Endothelial cell of umbilical vein (primary cell): ENCODE results near the gene GNB5. TPM values are rescaled to one million over a fixed set of nuclear protein-coding genes. Genes with fewer than 3 reads are reported as not detected.

Source experiments
- BruUV-seq: library from RNA; stranded (reverse); fragments of 400-500 nt; replicated peaks from 2 replicates; lab custom pipeline; 2021; lab: Mats Ljungman, UMichigan
- CTCF ChIA-PET: fragments of 300-600, 350-600 bp; sonication (Branson Sonifier 250); formaldehyde crosslinking; loops from one replicate; lab custom pipeline; 2021; ENCODE audit warnings: antibody characterized with exemption, inconsistent platforms; lab: Charles Lee
- POLR2A ChIA-PET: fragments of 300-600, 350-600 bp; sonication (Branson Sonifier 250); formaldehyde crosslinking; loops from one replicate; lab custom pipeline; 2021; ENCODE audit warnings: antibody characterized with exemption, inconsistent platforms; lab: Charles Lee
- DNase-seq: peaks from one replicate; pipeline ENCODE4 v3.0.0-alpha.2; 2011; ENCODE audit warnings: low read depth, low spot score
- FAIRE-seq: peaks from 2 replicates; lab custom pipeline; 2011; peaks lifted over from hg19 to GRCh38; lab: Jason Lieb, UNC
- H2AFZ ChIP-seq: 2 replicates; pipeline ENCODE4 v1.6.0; 2012; ENCODE audit warnings: low read depth, low read length, control low read depth, inconsistent platforms
- H3K27ac ChIP-seq: 2 replicates; pipeline ENCODE4 v1.5.1; 2011; ENCODE audit warnings: low read depth, mild to moderate bottlenecking, control low read depth, low read length, moderate library complexity; ENCODE audit not compliant: insufficient read depth
- H3K27me3 ChIP-seq, 2 experiments: 2 replicates each; pipeline versions ENCODE4 v1.6.0 to v1.6.1; 2011; ENCODE audit warnings: low read length in 2 of 2, mixed read lengths in 1 of 2; ENCODE audit not compliant: control insufficient read depth in 2 of 2, insufficient read depth in 2 of 2
- H3K36me3 ChIP-seq, 2 experiments: 2 replicates in 1 of 2; 3 replicates in 1 of 2; pipeline ENCODE4 v1.5.1; 2011; ENCODE audit warnings: low read length in 2 of 2, mild to moderate bottlenecking in 1 of 2, moderate library complexity in 1 of 2; ENCODE audit not compliant: control insufficient read depth in 2 of 2, insufficient read depth in 2 of 2; ENCODE audit errors: extremely low read depth in 1 of 2
- H3K4me1 ChIP-seq: 3 replicates; pipeline ENCODE4 v1.5.1; 2011; ENCODE audit warnings: mild to moderate bottlenecking, low read length; ENCODE audit not compliant: control insufficient read depth, insufficient read depth; ENCODE audit errors: extremely low read depth
- H3K4me2 ChIP-seq: 2 replicates; pipeline ENCODE4 v1.6.1; 2011; ENCODE audit warnings: low read length, control low read depth, mixed read lengths; ENCODE audit not compliant: insufficient read depth
- H3K4me3 ChIP-seq, 3 experiments: fragments of 200-600 bp in 1 of 3; sonication (generic), shearing (Covaris generic) in 1 of 3; replicated peaks in 1 of 3; 2 replicates each; pipeline ENCODE4 v1.5.1; 2011 to 2016; ENCODE audit warnings: control low read depth in 3 of 3, low read length in 3 of 3, mild to moderate bottlenecking in 2 of 3, inconsistent platforms in 1 of 3, low read depth in 1 of 3, moderate library complexity in 1 of 3; ENCODE audit not compliant: insufficient read depth in 1 of 3
- H3K79me2 ChIP-seq: 2 replicates; pipeline ENCODE4 v1.6.0; 2012; ENCODE audit warnings: low read length, inconsistent platforms; ENCODE audit not compliant: control insufficient read depth, insufficient read depth
- H3K9ac ChIP-seq: replicated peaks from 2 replicates; pipeline ENCODE3; 2011; ENCODE audit warnings: low read length, control low read depth; ENCODE audit not compliant: insufficient read depth; ENCODE audit errors: extremely low read depth
- H3K9me1 ChIP-seq: replicated peaks from 3 replicates; pipeline ENCODE4 v1.6.0; 2011; ENCODE audit warnings: mild to moderate bottlenecking, low read length; ENCODE audit not compliant: control insufficient read depth, insufficient read depth; ENCODE audit errors: extremely low read depth
- H3K9me3 ChIP-seq: replicated peaks from 2 replicates; pipeline ENCODE4 v1.5.1; 2012; ENCODE audit warnings: low read length, inconsistent platforms; ENCODE audit not compliant: control insufficient read depth, insufficient read depth
- H4K20me1 ChIP-seq: replicated peaks from 2 replicates; pipeline ENCODE3; 2011; ENCODE audit warnings: mild to moderate bottlenecking, low read length; ENCODE audit not compliant: control insufficient read depth, insufficient read depth; ENCODE audit errors: extremely low read depth
- EZH2 ChIP-seq: IDR thresholded peaks from 2 replicates; pipeline ENCODE4 v1.6.1; 2012; ENCODE audit warnings: borderline replicate concordance, low read depth, mild to moderate bottlenecking, moderate library complexity, low read length, inconsistent platforms; ENCODE audit not compliant: severe bottlenecking
- FOS ChIP-seq: IDR thresholded peaks from 2 replicates; pipeline ENCODE4 v1.6.1; 2011; ENCODE audit warnings: mild to moderate bottlenecking, low read length, moderate library complexity, borderline replicate concordance; ENCODE audit not compliant: insufficient read depth
- GATA2 ChIP-seq: IDR thresholded peaks from 2 replicates; pipeline ENCODE4 v1.7.0; 2011; ENCODE audit warnings: low read depth, mild to moderate bottlenecking, moderate library complexity, mixed read lengths, low read length; ENCODE audit not compliant: insufficient read length, insufficient read depth
- JUN ChIP-seq: IDR thresholded peaks from 2 replicates; pipeline ENCODE4 v1.6.1; 2011; ENCODE audit warnings: borderline replicate concordance, low read depth; ENCODE audit not compliant: insufficient read length, insufficient read depth
- MYC ChIP-seq: IDR thresholded peaks from one replicate; pipeline ENCODE4 v1.6.1; 2011; ENCODE audit warnings: mild to moderate bottlenecking, low read depth, low read length
- POLR2A ChIP-seq: IDR thresholded peaks from 2 replicates; pipeline ENCODE4 v1.6.1; 2012; ENCODE audit warnings: low read depth, mild to moderate bottlenecking, control low read depth, low read length
- dilution Hi-C: fragments of 300-500 bp; cut with MboI; formaldehyde crosslinking; loops from one replicate; pipeline ENCODE4 v1.15.0; 2019; ENCODE audit warnings: low sequenced_read_pairs; ENCODE audit not compliant: extremely low pct_ligation_motif_present
- intact Hi-C: fragments of 100-400 bp; cut with micrococcal nuclease; formaldehyde crosslinking; loops from one replicate; pipeline ENCODE4 v1.10.0; 2022
- polyA plus RNA-seq, 4 experiments: library from polyadenylated mRNA; depleted of rRNA in 3 of 4; stranded (reverse) in 3 of 4; unstranded in 1 of 4; fragments of >200 nt; gene quantifications; 2 replicates each; pipeline versions ENCODE4 v1.2.1 to v1.2.3, GENCODE V29; 2011 to 2012; ENCODE audit warnings: missing spikeins in 1 of 4
- total RNA-seq: library from RNA; stranded (reverse); gene quantifications from 2 replicates; pipeline ENCODE4 v1.2.3, GENCODE V29; 2021
- TF ChIP-seq, protein P1 (sequence below), 2 donors: IDR thresholded peaks; 1 replicate in 1 of 2; 2 replicates in 1 of 2; pipeline ENCODE4 v1.5.1; 2011; ENCODE audit warnings: low read length in 2 of 2, mild to moderate bottlenecking in 2 of 2, moderate library complexity in 2 of 2, control low read depth in 1 of 2, inconsistent platforms in 1 of 2, low read depth in 1 of 2; ENCODE audit not compliant: insufficient read depth in 1 of 2; ENCODE audit errors: extremely low read depth in 1 of 2
- TF ChIP-seq, protein P2 (sequence below): IDR thresholded peaks from 2 replicates; pipeline ENCODE4 v1.6.1; 2011; ENCODE audit not compliant: insufficient read depth, insufficient read length

The GNB5 gene
- total and polyA plus RNA-seq, 2 donors (not counting 3 experiments of a cell fraction or from before 2014, with no cell fraction given) = 15.6 to 16.8 TPM

DNA sequence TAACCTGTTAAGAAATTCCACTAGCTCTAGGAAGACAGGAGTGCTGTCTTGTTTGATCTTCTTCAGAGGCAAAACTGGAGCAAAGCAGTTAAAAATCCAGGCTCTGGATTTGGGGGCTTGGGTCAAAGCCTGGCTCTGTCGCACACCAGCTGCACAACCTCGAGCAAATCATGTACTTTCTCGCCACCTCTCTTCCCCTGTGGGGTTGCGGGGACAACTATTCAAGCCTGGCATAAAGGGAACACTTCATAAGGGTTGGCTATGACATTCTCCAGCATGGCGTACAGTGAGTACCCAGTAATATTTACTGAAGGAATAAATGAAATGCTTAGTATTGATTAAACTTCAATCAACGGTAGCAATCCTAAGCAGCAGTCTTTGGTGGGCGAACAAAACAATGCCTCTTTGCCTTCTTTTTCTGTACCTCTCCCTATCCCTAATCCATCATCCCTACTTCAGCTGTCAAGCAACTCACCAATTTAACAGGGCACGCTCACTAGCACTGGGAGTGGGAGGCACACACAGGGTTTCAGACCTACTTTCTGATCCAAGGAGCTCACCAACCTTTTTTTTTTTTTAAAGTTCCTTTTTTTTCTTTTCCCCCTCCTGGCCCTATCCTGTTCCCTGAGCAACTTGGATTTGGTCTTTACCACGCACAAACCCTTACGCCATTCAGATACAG, 33.0 kb downstream of the GNB5 start:
- no peaks in the 10 kb centered on the region for H3K9me1 ChIP-seq
- H2AFZ ChIP-seq = no peak overlapping the region
- no TSS peak for BruUV-seq
- H3K9me3 ChIP-seq = no peaks in the 10 kb centered on the region
- no peaks in the 10 kb centered on the region for H3K79me2 ChIP-seq
- no peaks in the 10 kb centered on the region for H3K36me3 ChIP-seq
- intact Hi-C loops (no loop called here), dilution Hi-C loops (no loop called here)
- H3K27me3 ChIP-seq = no peaks in the 10 kb centered on the region
- no peaks in the 10 kb centered on the region for H3K4me1 ChIP-seq
- H3K27ac ChIP-seq = no peak overlapping the region
- H3K4me3 ChIP-seq = no peak overlapping the region
- FAIRE-seq (no peak), DNase-seq (no peak)
- TF ChIP-seq JUN = no peak
- TF ChIP-seq, protein P1, sequence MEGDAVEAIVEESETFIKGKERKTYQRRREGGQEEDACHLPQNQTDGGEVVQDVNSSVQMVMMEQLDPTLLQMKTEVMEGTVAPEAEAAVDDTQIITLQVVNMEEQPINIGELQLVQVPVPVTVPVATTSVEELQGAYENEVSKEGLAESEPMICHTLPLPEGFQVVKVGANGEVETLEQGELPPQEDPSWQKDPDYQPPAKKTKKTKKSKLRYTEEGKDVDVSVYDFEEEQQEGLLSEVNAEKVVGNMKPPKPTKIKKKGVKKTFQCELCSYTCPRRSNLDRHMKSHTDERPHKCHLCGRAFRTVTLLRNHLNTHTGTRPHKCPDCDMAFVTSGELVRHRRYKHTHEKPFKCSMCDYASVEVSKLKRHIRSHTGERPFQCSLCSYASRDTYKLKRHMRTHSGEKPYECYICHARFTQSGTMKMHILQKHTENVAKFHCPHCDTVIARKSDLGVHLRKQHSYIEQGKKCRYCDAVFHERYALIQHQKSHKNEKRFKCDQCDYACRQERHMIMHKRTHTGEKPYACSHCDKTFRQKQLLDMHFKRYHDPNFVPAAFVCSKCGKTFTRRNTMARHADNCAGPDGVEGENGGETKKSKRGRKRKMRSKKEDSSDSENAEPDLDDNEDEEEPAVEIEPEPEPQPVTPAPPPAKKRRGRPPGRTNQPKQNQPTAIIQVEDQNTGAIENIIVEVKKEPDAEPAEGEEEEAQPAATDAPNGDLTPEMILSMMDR (IDR thresholded peaks at IDR 0.05; ENCODE audit: extremely low read depth in 1 of 2, insufficient read depth in 1 of 2, low read depth in 1 of 2, low read length in 2 of 2) = no peak
- TF ChIP-seq MYC = no peak
- no peak for TF ChIP-seq EZH2
- no peak for TF ChIP-seq POLR2A
- TF ChIP-seq, protein P2, sequence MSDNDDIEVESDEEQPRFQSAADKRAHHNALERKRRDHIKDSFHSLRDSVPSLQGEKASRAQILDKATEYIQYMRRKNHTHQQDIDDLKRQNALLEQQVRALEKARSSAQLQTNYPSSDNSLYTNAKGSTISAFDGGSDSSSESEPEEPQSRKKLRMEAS = no peak
- TF ChIP-seq FOS = no peak
- no peak for TF ChIP-seq GATA2
- POLR2A ChIA-PET = no interaction called here
- H4K20me1 ChIP-seq = no peaks in the 10 kb centered on the region
- CTCF ChIA-PET = interaction anchor here (0.6 to 1.8 kb wide), 7 partner anchors 8 to 79 kb away, joined by 3 to 6 read pairs (median 4); no protein-coding TSS in a partner anchor
- no peak overlapping the region for H3K9ac ChIP-seq
- no peak overlapping the region for H3K4me2 ChIP-seq
